IMR-90 (cell line): Measurements from ENCODE around the gene TBCD. TPM values are rescaled to one million over a fixed set of nuclear protein-coding genes. Genes with fewer than 3 reads are reported as not detected.

ENCODE experiments used
- ATAC-seq: fragments of 200-7000 bp; cut with Tn5 transposase; 2 replicates; pipeline ENCODE4 v1.9.1; 2020; ENCODE audit warnings: low read depth, mild to moderate bottlenecking, moderate library complexity
- BruUV-seq: library from RNA; stranded (reverse); fragments of 400-500 nt; replicated peaks from 2 replicates; lab custom pipeline; 2021; lab: Mats Ljungman, UMichigan
- CTCF ChIA-PET: fragments of 300-600 bp; formaldehyde crosslinking; extraction: SDS; loops from one replicate; lab custom pipeline; 2021; ENCODE audit warnings: antibody characterized with exemption; lab: Yijun Ruan, JAX
- POLR2A ChIA-PET: fragments of 300-600 bp; sonication (Branson Sonifier 250); formaldehyde crosslinking; loops from one replicate; lab custom pipeline; 2022; ENCODE audit warnings: antibody characterized with exemption; ENCODE audit not compliant: unreplicated experiment; lab: Charles Lee
- DNase-seq: peaks from one replicate; pipeline ENCODE4 v3.0.0; 2013
- H2AFZ ChIP-seq: replicated peaks from 2 replicates; pipeline ENCODE3; 2013; ENCODE audit warnings: low read length, mild to moderate bottlenecking; ENCODE audit not compliant: poor library complexity
- H2AK5ac ChIP-seq: 2 replicates; pipeline ENCODE4 v1.6.1; 2013; ENCODE audit warnings: low read depth, low read length, inconsistent platforms
- H2AK9ac ChIP-seq: replicated peaks from 2 replicates; pipeline ENCODE3; 2013; ENCODE audit warnings: mild to moderate bottlenecking, low read depth, low read length, moderate library complexity; ENCODE audit not compliant: poor library complexity
- H2BK120ac ChIP-seq: 2 replicates; pipeline ENCODE4 v1.6.1; 2013; ENCODE audit warnings: low read depth, low read length, inconsistent platforms
- H2BK15ac ChIP-seq: 3 replicates; pipeline ENCODE4 v1.6.1; 2013; ENCODE audit warnings: low read depth, low read length, inconsistent platforms
- H2BK20ac ChIP-seq: 2 replicates; pipeline ENCODE4 v1.6.1; 2013; ENCODE audit warnings: low read depth, mild to moderate bottlenecking, inconsistent platforms, low read length, moderate library complexity
- H2BK5ac ChIP-seq: 2 replicates; pipeline ENCODE4 v1.6.1; 2013; ENCODE audit warnings: mild to moderate bottlenecking, low read depth, low read length, inconsistent platforms; ENCODE audit not compliant: poor library complexity, severe bottlenecking
- H3K14ac ChIP-seq: replicated peaks from 2 replicates; pipeline ENCODE4 v1.6.1; 2013; ENCODE audit warnings: low read depth, low read length, inconsistent platforms
- H3K18ac ChIP-seq: 2 replicates; pipeline ENCODE4 v1.6.1; 2013; ENCODE audit warnings: low read depth, low read length, control low read depth
- H3K23ac ChIP-seq: 2 replicates; pipeline ENCODE4 v1.6.1; 2013; ENCODE audit warnings: low read depth, low read length, inconsistent platforms
- H3K27ac ChIP-seq: 2 replicates; pipeline ENCODE4 v1.5.1; 2013; ENCODE audit warnings: mild to moderate bottlenecking, control low read depth, low read length; ENCODE audit not compliant: insufficient read depth
- H3K27me3 ChIP-seq: 2 replicates; pipeline ENCODE4 v1.6.1; 2013; ENCODE audit warnings: low read length; ENCODE audit not compliant: control insufficient read depth, insufficient read depth
- H3K36me3 ChIP-seq: 2 replicates; pipeline ENCODE4 v1.6.1; 2013; ENCODE audit warnings: low read length, mixed read lengths; ENCODE audit not compliant: control insufficient read depth, insufficient read depth
- H3K4ac ChIP-seq: 2 replicates; pipeline ENCODE4 v1.6.1; 2013; ENCODE audit warnings: low read depth, low read length, inconsistent platforms
- H3K4me1 ChIP-seq: 2 replicates; pipeline ENCODE4 v1.6.1; 2013; ENCODE audit warnings: low read length, mixed read lengths; ENCODE audit not compliant: control insufficient read depth, insufficient read depth
- H3K4me2 ChIP-seq: 2 replicates; pipeline ENCODE4 v1.6.1; 2013; ENCODE audit warnings: low read depth, mild to moderate bottlenecking, control low read depth, low read length, moderate library complexity
- H3K4me3 ChIP-seq: 2 replicates; pipeline ENCODE4 v1.5.1; 2013; ENCODE audit warnings: low read depth, mild to moderate bottlenecking, control low read depth, low read length, moderate library complexity; ENCODE audit not compliant: insufficient read depth
- H3K56ac ChIP-seq: 2 replicates; pipeline ENCODE4 v1.6.1; 2013; ENCODE audit warnings: low read length, inconsistent platforms; ENCODE audit not compliant: insufficient read depth; ENCODE audit errors: extremely low read depth
- H3K79me1 ChIP-seq, 2 experiments: 2 replicates each; pipeline ENCODE4 v1.6.1; 2013; ENCODE audit warnings: low read length in 2 of 2, inconsistent platforms in 1 of 2, low read depth in 1 of 2
- H3K9ac ChIP-seq: 2 replicates; pipeline ENCODE4 v1.6.1; 2013; ENCODE audit warnings: low read depth, low read length, control low read depth
- H3K9me1 ChIP-seq: 2 replicates; pipeline ENCODE4 v1.6.1; 2013; ENCODE audit warnings: low read length, inconsistent platforms; ENCODE audit not compliant: insufficient read depth
- H3K9me3 ChIP-seq: 2 replicates; pipeline ENCODE4 v1.6.1; 2013; ENCODE audit warnings: low read length; ENCODE audit not compliant: control insufficient read depth, insufficient read depth
- H4K20me1 ChIP-seq: 2 replicates; pipeline ENCODE4 v1.6.1; 2013; ENCODE audit warnings: low read length, inconsistent platforms; ENCODE audit not compliant: insufficient read depth
- H4K5ac ChIP-seq: 2 replicates; pipeline ENCODE4 v1.6.1; 2013; ENCODE audit warnings: mild to moderate bottlenecking, low read depth, low read length, control low read depth
- H4K8ac ChIP-seq, 2 experiments: 2 replicates each; pipeline ENCODE4 v1.6.1; 2013; ENCODE audit warnings: low read depth in 2 of 2, low read length in 2 of 2, control low read depth in 1 of 2, inconsistent platforms in 1 of 2
- H4K91ac ChIP-seq: 2 replicates; pipeline ENCODE4 v1.6.1; 2013; ENCODE audit warnings: low read depth, low read length, inconsistent platforms; ENCODE audit not compliant: insufficient read depth
- BHLHE40 ChIP-seq: fragments of 150-350 bp; IDR thresholded peaks from 2 replicates; pipeline ENCODE4 v1.6.1; 2016; ENCODE audit warnings: mild to moderate bottlenecking, low read depth, low read length
- CEBPB ChIP-seq: IDR thresholded peaks from 2 replicates; pipeline ENCODE4 v1.6.1; 2012; ENCODE audit warnings: low read depth, low read length, improper control_type of control experiment
- CHD1 ChIP-seq: IDR thresholded peaks from 2 replicates; pipeline ENCODE4 v1.6.1; 2012; ENCODE audit warnings: low read depth, low read length, improper control_type of control experiment
- FOS ChIP-seq: fragments of 150-350 bp; IDR thresholded peaks from 2 replicates; pipeline ENCODE4 v1.6.1; 2016; ENCODE audit warnings: low read depth, low read length
- MAFK ChIP-seq: IDR thresholded peaks from 2 replicates; pipeline ENCODE4 v1.6.1; 2012; ENCODE audit warnings: low read depth, low read length, improper control_type of control experiment
- MAZ ChIP-seq: IDR thresholded peaks from 2 replicates; pipeline ENCODE4 v1.6.1; 2012; ENCODE audit warnings: low read depth, mild to moderate bottlenecking, low read length, improper control_type of control experiment, moderate library complexity, borderline replicate concordance
- MXI1 ChIP-seq: IDR thresholded peaks from 2 replicates; pipeline ENCODE4 v1.6.1; 2012; ENCODE audit warnings: low read depth, mild to moderate bottlenecking, low read length, moderate library complexity, borderline replicate concordance
- NFE2L2 ChIP-seq: fragments of 150-350 bp; IDR thresholded peaks from 2 replicates; pipeline ENCODE4 v1.6.1; 2016; ENCODE audit warnings: low read depth, mild to moderate bottlenecking, low read length
- POLR2A ChIP-seq: IDR thresholded peaks from 2 replicates; pipeline ENCODE4 v1.6.1; 2012; ENCODE audit warnings: mild to moderate bottlenecking, low read depth, low read length
- RAD21 ChIP-seq: IDR thresholded peaks from 2 replicates; pipeline ENCODE4 v1.6.1; 2012; ENCODE audit warnings: low read length, improper control_type of control experiment
- RCOR1 ChIP-seq: IDR thresholded peaks from 2 replicates; pipeline ENCODE4 v1.6.1; 2012; ENCODE audit warnings: mild to moderate bottlenecking, low read length, improper control_type of control experiment; ENCODE audit not compliant: insufficient replicate concordance
- RFX5 ChIP-seq: IDR thresholded peaks from 2 replicates; pipeline ENCODE4 v1.8.0; 2012; ENCODE audit warnings: low read depth, mild to moderate bottlenecking, low read length, moderate library complexity
- SMC3 ChIP-seq: fragments of 150-350 bp; IDR thresholded peaks from 2 replicates; pipeline ENCODE4 v1.6.1; 2016; ENCODE audit warnings: low read depth, mild to moderate bottlenecking, antibody characterized with exemption, low read length, moderate library complexity
- WGBS, 2 experiments: methylation state at CpG; one replicate each; pipeline versions ENCODE4 v1.1.5 to v1.1.7; 2013; ENCODE audit warnings: missing lambda C conversion rate in 2 of 2; ENCODE audit not compliant: insufficient read length in 1 of 2; ENCODE audit errors: extremely low coverage in 2 of 2; 5-methylcytosine and 5-hydroxymethylcytosine counted together
- dilution Hi-C: fragments of 300-500 bp; cut with HindIII; formaldehyde crosslinking; loops from one replicate; pipeline ENCODE4 v1.14.3; 2018; ENCODE audit warnings: low sequenced_read_pairs; ENCODE audit not compliant: unreplicated experiment
- in situ Hi-C: fragments of 300-500 bp; cut with MboI; formaldehyde crosslinking; loops from 3 replicates; pipeline ENCODE4 v1.14.3; 2019; ENCODE audit warnings: low sequenced_read_pairs, inconsistent platforms, mixed read lengths
- intact Hi-C: fragments of 100-400 bp; cut with micrococcal nuclease; formaldehyde crosslinking; loops from 2 replicates; pipeline ENCODE4 v1.10.0; 2022
- polyA plus RNA-seq, 3 experiments: library from polyadenylated mRNA; depleted of rRNA; stranded (reverse); fragments of >200 nt; gene quantifications; 2 replicates each; pipeline ENCODE4 v1.2.3, GENCODE V29; 2012; ENCODE audit warnings: low replicate concordance in 1 of 3
- total RNA-seq: library from RNA; depleted of rRNA; stranded (reverse); fragments of >200 nt; gene quantifications from 2 replicates; pipeline ENCODE4 v1.2.3, GENCODE V29; 2012
- TF ChIP-seq, protein P1 (sequence below): fragments of 150-350 bp; IDR thresholded peaks from 2 replicates; pipeline ENCODE4 v1.6.1; 2016; ENCODE audit warnings: low read depth, mild to moderate bottlenecking, low read length, moderate library complexity, borderline replicate concordance
- TF ChIP-seq, protein P2 (sequence below): conservative IDR thresholded peaks from 2 replicates; pipeline ENCODE4 v1.5.1; 2012; ENCODE audit warnings: mild to moderate bottlenecking, low read depth, low read length, improper control_type of control experiment
- TF ChIP-seq, protein P3 (sequence below): fragments of 150-350 bp; IDR thresholded peaks from 2 replicates; pipeline ENCODE4 v1.6.1; 2017; ENCODE audit warnings: mild to moderate bottlenecking, antibody characterized with exemption, low read length, low read depth

Gene TBCD
- total and polyA plus RNA-seq, 2 of the 4 experiments (the other 2 are of a cell fraction), result 21.9 to 54.5 TPM

DNA sequence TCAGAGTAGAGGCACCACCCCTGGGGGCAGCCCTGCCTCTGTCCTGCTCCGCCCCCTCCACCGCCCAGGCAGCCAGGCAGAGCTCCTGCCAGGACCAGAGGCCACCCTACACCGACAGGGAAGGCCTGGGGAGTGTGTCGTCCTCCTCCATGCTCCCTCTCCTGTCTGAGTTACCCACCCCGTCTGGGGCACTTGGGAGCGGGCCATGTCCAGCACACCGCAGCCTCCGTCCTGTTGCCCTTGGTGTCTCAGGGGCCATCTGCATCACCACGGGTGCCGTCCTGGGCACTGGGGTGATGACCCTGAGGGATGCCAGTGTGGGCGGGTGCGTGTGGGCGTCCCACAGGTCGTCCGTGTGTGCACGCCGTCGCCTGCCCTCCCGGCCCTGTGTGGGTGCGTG lies 153.3 kb downstream of the TBCD start:
- no peak overlapping the region for H4K5ac ChIP-seq
- no peaks in the 10 kb centered on the region for H3K27me3 ChIP-seq
- H3K4me2 ChIP-seq, result no peak overlapping the region
- no peak overlapping the region for H3K27ac ChIP-seq
- H3K4me1 ChIP-seq, result peaks cover 4% of the 10 kb centered on the region
- WGBS, 2 experiments, result 79% methylated on average over 4 of the region's 20 CpGs; no CpG with 5 or more reads in 1 of the 2 experiments
- H3K9ac ChIP-seq, result no peak overlapping the region
- peaks cover 7% of the 10 kb centered on the region for H3K9me1 ChIP-seq
- peaks cover 4 to 19% of the 10 kb centered on the region in 2 experiments; a peak in 3 of 4 replicates for H3K79me1 ChIP-seq
- ChIA-PET CTCF (no interaction called here), POLR2A (no interaction called here)
- in situ Hi-C loops, result no loop called here
- H3K23ac ChIP-seq, result no peak overlapping the region
- no peak overlapping the region for H3K56ac ChIP-seq
- H3K14ac ChIP-seq, result no peak overlapping the region
- dilution Hi-C loops, result no loop called here
- H4K20me1 ChIP-seq, result no peaks in the 10 kb centered on the region; the same call in 1 of the 2 replicates
- no peak overlapping the region for H3K18ac ChIP-seq
- no peak overlapping the region for H2BK5ac ChIP-seq
- DNase-seq (no peak), ATAC-seq (no peak)
- H2BK15ac ChIP-seq, result no peak overlapping the region
- BruUV-seq, result no TSS peak
- H3K36me3 ChIP-seq, result peaks cover 21% of the 10 kb centered on the region
- H2AK5ac ChIP-seq, result no peak overlapping the region
- H4K8ac ChIP-seq, result no peak overlapping the region
- no peak overlapping the region for H4K91ac ChIP-seq
- peak overlapping the region; percentile 6 for H2AFZ ChIP-seq
- no peak overlapping the region for H2BK20ac ChIP-seq
- no peaks in the 10 kb centered on the region for H3K9me3 ChIP-seq
- no peak overlapping the region for H3K4ac ChIP-seq
- intact Hi-C loops, result no loop called here
- peak overlapping the region; percentile 65 for H2AK9ac ChIP-seq
- H3K4me3 ChIP-seq, result no peak overlapping the region
- H2BK120ac ChIP-seq, result no peak overlapping the region
- TF ChIP-seq MAFK (no peak), SMC3 (no peak), CHD1 (no peak), MXI1 (no peak), CEBPB (no peak), NFE2L2 (no peak), RCOR1 (no peak), BHLHE40 (no peak), RFX5 (no peak), FOS (no peak), RAD21 (no peak), POLR2A (no peak), MAZ (no peak)
- TF ChIP-seq, protein P1, sequence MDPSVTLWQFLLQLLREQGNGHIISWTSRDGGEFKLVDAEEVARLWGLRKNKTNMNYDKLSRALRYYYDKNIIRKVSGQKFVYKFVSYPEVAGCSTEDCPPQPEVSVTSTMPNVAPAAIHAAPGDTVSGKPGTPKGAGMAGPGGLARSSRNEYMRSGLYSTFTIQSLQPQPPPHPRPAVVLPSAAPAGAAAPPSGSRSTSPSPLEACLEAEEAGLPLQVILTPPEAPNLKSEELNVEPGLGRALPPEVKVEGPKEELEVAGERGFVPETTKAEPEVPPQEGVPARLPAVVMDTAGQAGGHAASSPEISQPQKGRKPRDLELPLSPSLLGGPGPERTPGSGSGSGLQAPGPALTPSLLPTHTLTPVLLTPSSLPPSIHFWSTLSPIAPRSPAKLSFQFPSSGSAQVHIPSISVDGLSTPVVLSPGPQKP, result no peak
- TF ChIP-seq, protein P2, sequence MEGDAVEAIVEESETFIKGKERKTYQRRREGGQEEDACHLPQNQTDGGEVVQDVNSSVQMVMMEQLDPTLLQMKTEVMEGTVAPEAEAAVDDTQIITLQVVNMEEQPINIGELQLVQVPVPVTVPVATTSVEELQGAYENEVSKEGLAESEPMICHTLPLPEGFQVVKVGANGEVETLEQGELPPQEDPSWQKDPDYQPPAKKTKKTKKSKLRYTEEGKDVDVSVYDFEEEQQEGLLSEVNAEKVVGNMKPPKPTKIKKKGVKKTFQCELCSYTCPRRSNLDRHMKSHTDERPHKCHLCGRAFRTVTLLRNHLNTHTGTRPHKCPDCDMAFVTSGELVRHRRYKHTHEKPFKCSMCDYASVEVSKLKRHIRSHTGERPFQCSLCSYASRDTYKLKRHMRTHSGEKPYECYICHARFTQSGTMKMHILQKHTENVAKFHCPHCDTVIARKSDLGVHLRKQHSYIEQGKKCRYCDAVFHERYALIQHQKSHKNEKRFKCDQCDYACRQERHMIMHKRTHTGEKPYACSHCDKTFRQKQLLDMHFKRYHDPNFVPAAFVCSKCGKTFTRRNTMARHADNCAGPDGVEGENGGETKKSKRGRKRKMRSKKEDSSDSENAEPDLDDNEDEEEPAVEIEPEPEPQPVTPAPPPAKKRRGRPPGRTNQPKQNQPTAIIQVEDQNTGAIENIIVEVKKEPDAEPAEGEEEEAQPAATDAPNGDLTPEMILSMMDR, result no peak
- TF ChIP-seq, protein P3, sequence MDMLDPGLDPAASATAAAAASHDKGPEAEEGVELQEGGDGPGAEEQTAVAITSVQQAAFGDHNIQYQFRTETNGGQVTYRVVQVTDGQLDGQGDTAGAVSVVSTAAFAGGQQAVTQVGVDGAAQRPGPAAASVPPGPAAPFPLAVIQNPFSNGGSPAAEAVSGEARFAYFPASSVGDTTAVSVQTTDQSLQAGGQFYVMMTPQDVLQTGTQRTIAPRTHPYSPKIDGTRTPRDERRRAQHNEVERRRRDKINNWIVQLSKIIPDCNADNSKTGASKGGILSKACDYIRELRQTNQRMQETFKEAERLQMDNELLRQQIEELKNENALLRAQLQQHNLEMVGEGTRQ, result no peak
